GM18870 (cell line): ENCODE measurements around the gene ALKBH5.

Source experiments
- ATAC-seq: cut with Tn5 transposase; IDR thresholded peaks from one replicate; pipeline ENCODE4 v1.9.1; 2021; ENCODE audit warnings: moderate library complexity; ENCODE audit not compliant: unreplicated experiment

ALKBH5 gene

GRCh38 chr17:18238299-18238698 is 54.7 kb downstream of the ALKBH5 start:
- no peak for ATAC-seq

GRCh38 chr17:18240449-18240848 is 56.8 kb downstream of the ALKBH5 start:
- no peak for ATAC-seq

GRCh38 chr17:18241229-18241871 is 57.7 kb downstream of the ALKBH5 start:
- ATAC-seq = no peak

DNA sequence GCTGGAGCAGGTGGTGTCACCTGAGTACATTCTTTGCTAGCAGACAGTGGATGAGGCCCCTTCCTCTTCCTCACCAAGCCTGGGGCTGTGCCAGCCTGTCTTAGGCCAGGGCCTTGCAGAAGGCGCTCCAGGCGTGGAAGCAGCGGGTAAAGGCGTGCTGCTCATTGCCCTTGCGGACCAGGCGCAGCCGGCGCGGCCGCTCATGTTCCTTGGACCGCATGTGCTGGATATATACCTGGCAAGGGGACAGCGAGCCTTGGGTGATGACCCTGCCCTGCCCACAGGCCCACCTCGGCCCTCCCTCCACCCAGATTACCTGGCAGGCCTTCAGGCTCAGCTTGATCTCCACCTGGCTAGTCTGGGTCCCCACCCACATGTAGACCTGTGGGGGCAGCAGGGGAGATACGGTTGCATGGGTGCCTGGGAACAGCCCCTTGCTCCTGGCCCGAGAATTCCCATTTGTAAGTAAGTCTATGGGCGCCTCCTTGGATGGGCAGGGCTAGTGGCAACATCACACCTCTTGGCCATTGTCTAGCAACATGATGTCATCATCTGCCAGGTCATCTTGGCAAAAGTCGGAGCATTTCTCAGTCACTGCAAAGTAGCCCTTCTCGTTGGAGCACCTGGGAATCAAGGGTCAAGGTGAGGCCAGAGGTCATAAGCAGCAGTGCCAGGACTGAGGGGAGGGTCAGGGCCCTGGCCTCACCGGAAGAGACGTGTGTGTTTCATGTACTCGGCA is 61.6 kb downstream of the ALKBH5 start:
- no peak for ATAC-seq

DNA sequence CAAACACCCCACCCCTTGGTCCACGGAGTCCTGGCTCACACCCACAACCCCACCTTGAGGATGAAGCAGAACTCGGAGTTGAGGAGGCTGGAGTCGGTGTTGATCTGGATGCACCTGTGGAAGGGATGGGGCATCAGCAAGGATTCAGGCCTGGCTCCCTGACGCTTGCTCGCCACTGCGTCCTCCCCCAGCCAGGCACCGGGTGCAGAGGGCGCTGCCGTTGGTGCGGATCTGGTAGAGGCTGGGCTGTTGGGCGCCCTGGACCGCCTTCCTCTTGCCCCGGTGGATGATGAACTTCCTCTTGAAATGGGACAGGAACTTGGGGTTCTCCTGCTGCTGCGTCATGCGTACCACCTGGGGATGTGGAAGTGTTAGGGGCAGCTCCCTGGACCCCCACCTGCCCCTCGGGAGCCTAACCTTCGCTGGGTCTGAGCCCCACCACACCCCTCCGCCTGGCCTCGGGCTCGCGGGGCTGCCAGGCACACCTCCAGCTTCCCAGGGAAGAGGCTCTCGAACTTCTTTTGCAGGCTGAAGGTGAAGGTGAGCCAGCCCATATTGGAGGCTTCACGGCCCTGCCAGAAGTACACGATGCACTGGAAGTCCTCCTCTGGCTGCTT is 62.6 kb downstream of the ALKBH5 start:
- ATAC-seq = no peak

DNA sequence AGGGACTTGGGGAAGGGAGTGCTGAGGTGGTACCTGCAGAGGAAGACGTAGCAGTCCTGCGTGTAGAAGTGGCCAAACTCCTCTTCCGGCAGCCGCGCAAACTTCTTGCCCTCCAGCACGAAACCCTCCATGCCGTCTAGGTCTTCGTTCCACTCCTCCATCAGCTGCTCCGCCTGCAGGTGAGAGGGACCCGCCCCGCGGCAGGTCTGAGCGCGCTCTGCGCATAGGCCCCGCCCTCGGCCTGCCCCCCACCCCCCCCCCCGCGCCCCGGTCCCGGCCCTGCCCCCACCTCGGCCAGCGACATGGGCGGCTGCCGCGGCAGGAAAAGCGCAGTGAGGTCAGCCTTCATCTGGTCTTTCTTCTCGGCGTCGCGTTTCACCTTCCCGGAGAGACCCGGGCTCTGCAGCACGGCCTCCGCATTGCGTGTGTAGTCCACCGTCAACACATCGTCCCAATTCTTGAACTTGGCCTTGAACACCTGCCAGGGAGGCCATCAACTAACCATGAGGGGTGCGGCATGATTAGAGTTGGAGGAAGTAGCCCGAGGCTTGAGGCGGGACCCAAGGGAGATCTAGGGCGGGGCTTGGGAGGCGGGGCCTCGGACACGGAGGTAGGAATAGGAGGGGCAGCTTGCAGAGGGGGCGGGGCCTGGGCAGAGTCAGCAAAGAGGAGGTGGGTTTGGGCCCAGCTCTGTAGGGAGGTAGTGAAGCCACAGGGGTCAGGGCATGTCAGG is 63.4 kb downstream of the ALKBH5 start:
- no peak for ATAC-seq

GRCh38 chr17:18247613-18248001 is 64.0 kb downstream of the ALKBH5 start:
- ATAC-seq = no peak

DNA sequence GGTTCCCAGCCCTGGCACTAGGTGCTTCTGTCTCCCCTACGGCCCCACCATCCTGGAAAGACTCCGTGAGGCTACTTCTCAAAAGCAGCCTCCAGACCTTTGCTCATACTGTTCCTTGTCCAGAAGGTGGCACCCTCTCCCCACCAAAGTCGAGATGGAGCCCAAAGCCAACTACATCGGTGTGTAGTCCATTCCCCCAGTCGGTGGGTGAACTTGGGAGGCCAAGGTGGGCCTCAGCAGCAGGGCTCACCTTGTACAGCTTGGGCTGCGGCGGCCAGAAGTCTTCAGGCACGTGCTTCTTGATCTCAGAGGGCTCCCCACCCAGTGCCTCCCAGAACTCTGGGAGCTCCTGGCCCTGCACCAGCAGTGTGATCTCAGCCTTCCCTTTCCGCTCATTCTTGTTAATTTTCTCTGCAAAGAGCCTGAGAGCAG is 64.7 kb downstream of the ALKBH5 start:
- ATAC-seq = no peak

DNA sequence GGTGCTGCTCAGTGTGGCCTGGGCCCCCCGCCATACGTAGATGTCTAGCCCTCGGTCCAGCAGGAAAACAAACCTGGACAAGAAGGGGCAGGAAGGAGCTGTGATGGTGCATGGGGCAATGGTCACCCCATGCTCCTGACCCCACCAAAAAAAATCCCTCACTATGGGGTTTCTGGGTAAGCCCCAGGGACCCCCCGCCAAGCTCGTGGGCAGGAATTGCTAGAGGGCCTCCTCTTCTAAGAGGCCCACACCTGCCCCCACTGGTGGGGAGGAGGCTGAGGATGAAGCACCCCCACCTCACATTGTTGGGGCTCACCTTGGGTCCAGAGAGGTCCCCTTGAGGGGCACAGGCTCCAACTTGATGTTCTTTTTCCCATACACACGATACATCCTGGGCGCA is 65.2 kb downstream of the ALKBH5 start:
- no peak for ATAC-seq

- no peak for ATAC-seq
Measured at GRCh38 chr17:18250259-18250658, 66.6 kb downstream of the ALKBH5 start.

DNA sequence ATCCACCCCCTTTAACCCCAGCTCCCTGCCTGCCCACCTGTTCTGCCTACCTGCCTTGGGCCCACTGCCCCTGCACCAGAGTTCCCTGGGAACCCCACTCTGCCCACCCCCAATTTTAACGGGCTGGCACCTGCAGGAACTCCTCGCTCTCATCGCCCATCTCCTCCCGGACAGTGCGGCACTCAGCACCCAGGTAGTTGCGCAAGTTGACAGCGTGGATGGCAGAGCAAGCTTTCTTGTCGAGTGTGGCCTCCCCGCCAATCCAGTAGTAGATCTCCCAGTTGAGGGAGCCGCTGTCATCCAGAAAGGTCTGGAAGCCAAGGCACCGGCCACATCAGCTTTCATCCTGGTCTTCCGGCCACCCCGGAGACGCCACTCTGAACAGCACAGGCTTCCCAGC is 67.1 kb downstream of the ALKBH5 start:
- no peak for ATAC-seq

DNA sequence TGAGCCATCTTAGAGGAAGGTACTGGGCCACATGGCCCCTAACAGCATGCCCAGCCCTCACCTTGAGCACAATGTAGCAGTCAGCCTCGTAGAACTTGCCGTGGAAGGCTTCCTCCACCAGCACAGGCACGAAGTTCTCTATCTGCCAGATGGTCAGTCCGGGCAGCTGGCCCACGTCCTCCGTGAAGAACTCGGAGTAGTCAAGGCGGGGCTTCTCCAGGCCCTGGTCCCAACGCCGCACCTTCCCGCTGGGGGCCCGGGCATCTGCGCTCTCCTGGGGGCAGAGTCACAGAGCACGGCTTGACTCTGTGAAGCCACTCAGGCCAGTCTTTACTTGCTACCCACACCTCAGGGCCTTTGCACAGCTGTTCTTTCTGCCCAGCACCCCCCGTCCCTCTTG is 67.6 kb downstream of the ALKBH5 start:
- no peak for ATAC-seq

- no peak for ATAC-seq
Measured at GRCh38 chr17:18252160-18252559, 68.5 kb downstream of the ALKBH5 start.

DNA sequence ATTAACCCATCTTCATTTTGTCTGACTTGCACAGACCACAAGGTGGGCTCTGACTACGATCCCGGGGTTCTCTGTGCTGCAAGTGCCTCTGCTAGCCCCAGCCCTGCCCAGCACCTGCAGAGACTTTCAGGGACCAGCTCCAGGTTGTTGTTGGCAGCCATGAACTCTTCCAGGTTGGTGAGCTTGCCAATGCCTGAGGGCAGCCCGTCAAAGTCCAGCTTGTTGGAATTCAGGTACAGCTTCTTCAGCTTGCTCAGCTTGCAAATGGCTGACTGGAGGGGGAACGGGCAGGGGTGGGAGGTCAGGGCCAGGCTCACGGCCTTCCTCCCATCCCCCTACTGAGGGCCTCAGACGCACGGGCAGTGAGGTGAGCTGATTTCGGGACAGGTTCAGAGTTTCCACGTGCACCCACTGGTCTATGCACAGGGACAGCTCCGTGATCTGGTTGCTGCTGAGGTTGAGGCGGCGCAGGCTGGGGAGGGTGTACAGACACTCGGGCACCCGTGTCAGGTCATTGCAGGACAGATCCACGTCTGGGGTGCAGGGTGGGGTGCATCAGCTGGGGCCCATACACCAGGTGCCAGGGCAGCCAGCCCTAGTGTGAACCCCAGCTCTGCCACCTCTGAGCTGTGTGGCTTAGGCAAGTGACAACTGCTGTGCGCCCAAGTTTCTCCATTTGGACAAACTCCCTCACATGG is 69.7 kb downstream of the ALKBH5 start:
- ATAC-seq = no peak

DNA sequence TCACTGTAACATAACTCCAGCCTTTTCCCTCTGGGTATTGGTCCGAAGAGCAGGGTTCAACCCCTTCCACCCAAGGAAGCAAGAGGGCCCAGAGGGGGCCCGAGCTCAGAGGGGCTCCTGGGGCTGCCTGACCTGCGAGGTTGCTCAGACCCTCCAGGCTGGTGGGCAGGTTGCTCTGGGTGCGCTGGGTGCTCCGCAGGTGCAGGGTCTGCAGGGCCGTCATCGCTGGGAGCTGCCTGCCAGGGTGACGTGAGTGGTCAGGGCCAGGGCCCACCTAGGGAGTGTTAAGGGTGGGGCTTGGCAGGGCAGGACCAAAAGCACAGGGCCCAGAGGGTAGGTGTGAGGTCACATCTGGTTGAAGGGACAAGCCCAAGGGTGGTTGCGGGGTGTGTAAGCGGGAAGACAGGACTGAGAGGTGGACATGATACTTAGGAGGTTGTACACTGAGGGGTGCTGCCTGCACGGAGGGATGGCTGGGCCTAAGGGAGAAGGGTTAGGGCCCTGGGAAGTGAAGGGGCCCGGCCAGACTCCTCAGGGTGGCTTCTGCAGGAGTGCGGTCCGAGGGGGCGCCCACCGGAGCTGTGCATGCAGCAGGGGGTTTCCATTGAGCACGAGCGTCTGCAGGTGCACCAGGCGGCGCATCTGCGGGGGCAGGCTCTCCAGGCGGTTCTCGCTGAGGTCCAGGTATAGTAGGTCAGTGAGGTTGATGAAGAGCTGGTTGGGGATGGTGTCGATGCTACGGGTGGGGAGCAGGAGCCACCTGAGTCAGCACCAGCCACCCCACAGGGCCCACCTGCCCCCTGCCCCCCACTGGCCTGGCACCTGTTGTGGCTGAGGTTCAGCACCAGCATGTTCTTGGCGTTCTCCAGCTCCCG is 70.6 kb downstream of the ALKBH5 start:
- no peak for ATAC-seq

- no peak for ATAC-seq
Measured at GRCh38 chr17:18254888-18255649, 71.4 kb downstream of the ALKBH5 start.

GRCh38 chr17:18256351-18256750 is 72.7 kb downstream of the ALKBH5 start:
- no peak for ATAC-seq

- ATAC-seq = no peak
Measured at GRCh38 chr17:18256776-18257175, 73.1 kb downstream of the ALKBH5 start.

DNA sequence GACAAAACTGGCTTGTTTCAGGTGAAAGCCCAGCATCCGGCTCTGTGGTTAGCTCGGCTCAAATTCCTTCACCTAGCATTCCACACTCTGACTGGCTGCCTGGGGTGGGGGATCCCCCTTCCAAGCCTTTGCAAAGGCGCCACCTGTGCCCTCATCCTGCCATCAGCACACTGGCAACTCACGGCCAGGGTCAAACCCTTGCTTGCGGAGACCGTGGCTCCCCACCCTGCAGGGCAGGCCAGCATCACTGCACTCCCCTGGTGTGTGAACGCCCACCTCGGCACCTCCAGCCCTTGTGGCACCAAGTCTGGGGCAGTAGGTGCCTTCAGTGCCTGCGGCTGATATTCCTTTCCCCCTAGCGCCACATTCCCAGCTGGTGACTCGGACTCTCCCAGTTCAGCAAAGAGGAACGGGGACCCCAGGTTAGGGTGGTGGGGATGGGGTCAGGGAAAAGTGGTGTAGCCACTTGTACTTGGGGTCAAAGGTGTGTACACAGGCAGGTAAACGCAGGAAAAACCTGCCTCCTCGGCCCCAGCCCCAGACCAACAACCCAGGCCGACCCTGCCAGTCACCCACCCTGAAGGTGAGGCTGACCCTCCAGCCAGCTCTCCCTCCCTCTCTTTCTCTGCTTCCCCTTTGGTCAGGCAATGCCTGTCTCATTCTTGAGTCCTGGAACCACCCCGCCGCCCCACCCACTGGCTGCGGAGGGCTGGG is 73.8 kb downstream of the ALKBH5 start:
- no peak for ATAC-seq
